Measurements from ENCODE around the gene PEAK1. TPM values are rescaled to one million over a fixed set of nuclear protein-coding genes. Genes with fewer than 3 reads are reported as not detected.

Gene PEAK1
- total and polyA plus RNA-seq, 2 donors (not counting 3 experiments of a cell fraction or from before 2014, with no cell fraction given), result 17.9 to 91.9 TPM

DNA sequence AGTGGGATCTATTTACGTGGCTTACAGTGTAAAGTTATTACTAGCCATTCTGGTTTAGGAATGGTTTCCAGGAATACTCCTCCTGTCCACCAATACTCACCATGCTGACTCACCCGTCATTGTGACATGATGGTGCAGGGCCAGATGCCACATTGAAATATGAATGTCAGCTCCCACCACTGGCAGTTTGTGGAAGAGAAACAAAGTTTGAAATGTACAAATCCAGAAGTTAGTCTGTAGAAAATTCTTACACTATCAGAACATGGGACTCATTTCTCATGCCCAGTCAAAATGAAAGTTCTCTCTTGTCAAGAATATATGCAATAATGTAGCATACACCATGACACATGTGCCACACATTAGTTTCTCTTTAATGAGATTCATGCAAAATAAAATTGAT, 334.6 kb downstream of the PEAK1 start:
- Histone ChIP-seq H3K27ac (ENCODE audit: insufficient read depth, low read depth, low read length) (no peak overlapping the region), H3K4me2 (ENCODE audit: insufficient read depth, low read length) (no peak overlapping the region), H3K36me3 (ENCODE audit: control insufficient read depth in 2 of 2, extremely low read depth in 1 of 2, insufficient read depth in 2 of 2, low read length in 2 of 2) (no peaks in the 10 kb centered on the region), H3K9ac (replicated peaks; ENCODE audit: extremely low read depth, insufficient read depth, low read length) (no peak overlapping the region), H3K79me2 (ENCODE audit: control insufficient read depth, insufficient read depth, low read length) (no peaks in the 10 kb centered on the region), H3K4me3 (replicated peaks in 1 of 3; ENCODE audit: insufficient read depth in 1 of 3, low read depth in 1 of 3, low read length in 3 of 3) (no peak overlapping the region), H3K4me1 (ENCODE audit: control insufficient read depth, extremely low read depth, insufficient read depth, low read length) (peaks cover 7% of the 10 kb centered on the region), H3K27me3 (ENCODE audit: control insufficient read depth in 2 of 2, insufficient read depth in 2 of 2, low read length in 2 of 2) (no peaks in the 10 kb centered on the region), H4K20me1 (replicated peaks; ENCODE audit: control insufficient read depth, extremely low read depth, insufficient read depth, low read length) (no peaks in the 10 kb centered on the region), H3K9me3 (replicated peaks; ENCODE audit: control insufficient read depth, insufficient read depth, low read length) (no peaks in the 10 kb centered on the region), H2AFZ (ENCODE audit: low read depth, low read length) (no peak overlapping the region), H3K9me1 (replicated peaks; ENCODE audit: control insufficient read depth, extremely low read depth, insufficient read depth, low read length) (no peaks in the 10 kb centered on the region)
- intact Hi-C loops (cut with micrococcal nuclease), result no loop called here
- FAIRE-seq, result no peak
- TF ChIP-seq FOS (IDR thresholded peaks at IDR 0.05; ENCODE audit: borderline replicate concordance, insufficient read depth, low read length) (no peak), EZH2 (IDR thresholded peaks at IDR 0.05; ENCODE audit: borderline replicate concordance, low read depth, low read length, severe bottlenecking) (no peak), MYC (IDR thresholded peaks at IDR 0.05; ENCODE audit: low read depth, low read length) (no peak), POLR2AphosphoS5 (IDR thresholded peaks at IDR 0.05; ENCODE audit: insufficient read depth, low read depth, low read length) (no peak), GATA2 (IDR thresholded peaks at IDR 0.05; ENCODE audit: insufficient read depth, insufficient read length, low read depth, low read length) (no peak), POLR2A (IDR thresholded peaks at IDR 0.05; ENCODE audit: low read depth, low read length) (no peak), JUN (IDR thresholded peaks at IDR 0.05; ENCODE audit: borderline replicate concordance, insufficient read depth, insufficient read length, low read depth) (no peak)
- TF ChIP-seq, protein P1, sequence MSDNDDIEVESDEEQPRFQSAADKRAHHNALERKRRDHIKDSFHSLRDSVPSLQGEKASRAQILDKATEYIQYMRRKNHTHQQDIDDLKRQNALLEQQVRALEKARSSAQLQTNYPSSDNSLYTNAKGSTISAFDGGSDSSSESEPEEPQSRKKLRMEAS (IDR thresholded peaks at IDR 0.05; ENCODE audit: insufficient read depth, insufficient read length), result no peak
- TF ChIP-seq, protein P2, sequence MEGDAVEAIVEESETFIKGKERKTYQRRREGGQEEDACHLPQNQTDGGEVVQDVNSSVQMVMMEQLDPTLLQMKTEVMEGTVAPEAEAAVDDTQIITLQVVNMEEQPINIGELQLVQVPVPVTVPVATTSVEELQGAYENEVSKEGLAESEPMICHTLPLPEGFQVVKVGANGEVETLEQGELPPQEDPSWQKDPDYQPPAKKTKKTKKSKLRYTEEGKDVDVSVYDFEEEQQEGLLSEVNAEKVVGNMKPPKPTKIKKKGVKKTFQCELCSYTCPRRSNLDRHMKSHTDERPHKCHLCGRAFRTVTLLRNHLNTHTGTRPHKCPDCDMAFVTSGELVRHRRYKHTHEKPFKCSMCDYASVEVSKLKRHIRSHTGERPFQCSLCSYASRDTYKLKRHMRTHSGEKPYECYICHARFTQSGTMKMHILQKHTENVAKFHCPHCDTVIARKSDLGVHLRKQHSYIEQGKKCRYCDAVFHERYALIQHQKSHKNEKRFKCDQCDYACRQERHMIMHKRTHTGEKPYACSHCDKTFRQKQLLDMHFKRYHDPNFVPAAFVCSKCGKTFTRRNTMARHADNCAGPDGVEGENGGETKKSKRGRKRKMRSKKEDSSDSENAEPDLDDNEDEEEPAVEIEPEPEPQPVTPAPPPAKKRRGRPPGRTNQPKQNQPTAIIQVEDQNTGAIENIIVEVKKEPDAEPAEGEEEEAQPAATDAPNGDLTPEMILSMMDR (IDR thresholded peaks at IDR 0.05; ENCODE audit: extremely low read depth in 1 of 2, insufficient read depth in 1 of 2, low read depth in 1 of 2, low read length in 2 of 2), result no peak
- dilution Hi-C loops (cut with MboI; ENCODE audit: extremely low pct_ligation_motif_present, low sequenced_read_pairs), result no loop called here
- BruUV-seq (replicated peaks), result no TSS peak
- ChIA-PET CTCF (no interaction called here), POLR2A (no interaction called here)
- DNase-seq (ENCODE audit: low read depth, low spot score), result no peak
